Measurements from ENCODE around the gene APLNR.

- TF ChIP-seq POLR2AphosphoS5 (IDR thresholded peaks at IDR 0.05; ENCODE audit: low read depth, low read length) (no peak), POU2F2 (IDR thresholded peaks at IDR 0.05; ENCODE audit: low read depth, low read length) (no peak)
These were observed 33.1 kb downstream of the APLNR start for GRCh38 chr11:57203882-57204480.

All from GM12891 (cell line).